Neural progenitor cell (in vitro differentiated cells): ENCODE data around the gene CACNA1E. TPM values are rescaled to one million over a fixed set of nuclear protein-coding genes. Genes with fewer than 3 reads are reported as not detected.

ENCODE experiments used
- DNase-seq: peaks from one replicate; pipeline ENCODE4 v3.0.0-alpha.2; 2016; ENCODE audit warnings: low spot score
- H2AFZ ChIP-seq: fragments of 200-600 bp; sonication (generic); replicated peaks from 2 replicates; pipeline ENCODE4 v1.6.1; 2016; ENCODE audit warnings: antibody characterized with exemption
- H3F3A ChIP-seq: fragments of 200-600 bp; sonication (generic); 2 replicates; pipeline ENCODE4 v1.6.1; 2016; ENCODE audit warnings: antibody characterized with exemption, low read depth
- H3K27ac ChIP-seq: fragments of 200-600 bp; sonication (generic); 2 replicates; pipeline ENCODE4 v1.5.1; 2016; ENCODE audit warnings: mild to moderate bottlenecking
- H3K27me3 ChIP-seq: fragments of 200-600 bp; sonication (generic); 2 replicates; pipeline ENCODE4 v1.6.1; 2016; ENCODE audit warnings: mild to moderate bottlenecking, moderate library complexity
- H3K36me3 ChIP-seq: fragments of 200-600 bp; sonication (generic); 2 replicates; pipeline ENCODE4 v1.5.1; 2016
- H3K4me1 ChIP-seq: fragments of 200-600 bp; sonication (generic); 2 replicates; pipeline ENCODE4 v1.6.1; 2016; ENCODE audit warnings: mixed run types
- H3K4me2 ChIP-seq: fragments of 200-600 bp; sonication (generic); 2 replicates; pipeline ENCODE4 v1.6.1; 2016
- H3K4me3 ChIP-seq: fragments of 200-600 bp; sonication (generic); 2 replicates; pipeline ENCODE4 v1.5.1; 2016
- H3K79me2 ChIP-seq: fragments of 200-600 bp; sonication (generic); 2 replicates; pipeline ENCODE4 v1.6.1; 2016; ENCODE audit warnings: low read depth
- H3K9ac ChIP-seq: fragments of 200-600 bp; sonication (generic); 2 replicates; pipeline ENCODE4 v1.6.1; 2016
- H3K9me3 ChIP-seq: fragments of 200-600 bp; sonication (generic); 2 replicates; pipeline ENCODE4 v1.5.1; 2016; ENCODE audit warnings: low read depth
- H4K20me1 ChIP-seq: fragments of 200-600 bp; sonication (generic); 2 replicates; pipeline ENCODE4 v1.6.1; 2016; ENCODE audit warnings: low read depth
- H3K27ac Mint-ChIP-seq: 3 replicates; pipeline ENCODE4 v1.8.0; 2021; ENCODE audit warnings: mixed read lengths
- H3K27me3 Mint-ChIP-seq: 2 replicates; pipeline ENCODE4 v1.8.0; 2022; ENCODE audit warnings: low read depth, mild to moderate bottlenecking, inconsistent platforms, moderate library complexity, mixed read lengths; ENCODE audit not compliant: insufficient read depth
- H3K36me3 Mint-ChIP-seq: 3 replicates; pipeline ENCODE4 v1.8.0; 2021; ENCODE audit warnings: mixed read lengths
- H3K4me1 Mint-ChIP-seq: 3 replicates; pipeline ENCODE4 v1.8.0; 2021; ENCODE audit warnings: mixed read lengths
- H3K4me3 Mint-ChIP-seq: 3 replicates; pipeline ENCODE4 v1.8.0; 2021; ENCODE audit warnings: mild to moderate bottlenecking, moderate library complexity, mixed read lengths
- H3K9me3 Mint-ChIP-seq: 3 replicates; pipeline ENCODE4 v1.8.0; 2020; ENCODE audit warnings: mixed read lengths
- CTCF ChIP-seq: fragments of 200-600 bp; sonication (generic); IDR thresholded peaks from 2 replicates; pipeline ENCODE4 v1.5.1; 2017; ENCODE audit warnings: antibody characterized with exemption, mild to moderate bottlenecking
- EZH2 ChIP-seq: fragments of 200-600 bp; sonication (generic); IDR thresholded peaks from 2 replicates; pipeline ENCODE4 v1.6.1; 2017; ENCODE audit warnings: antibody characterized with exemption, mild to moderate bottlenecking, moderate library complexity
- EZH2phosphoT487 ChIP-seq: fragments of 200-600 bp; sonication (generic); IDR thresholded peaks from 2 replicates; pipeline ENCODE4 v1.6.1; 2017; ENCODE audit warnings: antibody characterized with exemption
- total RNA-seq: library from RNA; depleted of rRNA; stranded (reverse); fragments of >200 nt; gene quantifications from 2 replicates; pipeline ENCODE4 v1.2.3, GENCODE V29; 2015; ENCODE audit warnings: low replicate concordance

Gene CACNA1E
- total RNA-seq, 1 donor from 2014 or later = 2.1 TPM

- Histone ChIP-seq H2AFZ (no peak overlapping the region), H3K4me2 (no peak overlapping the region), H3K79me2 (no peaks in the 10 kb centered on the region), H3K27ac (no peak overlapping the region), H3K9me3 (no peaks in the 10 kb centered on the region), H3K36me3 (no peaks in the 10 kb centered on the region), H3K27me3 (no peaks in the 10 kb centered on the region), H3F3A (no peaks in the 10 kb centered on the region), H4K20me1 (no peaks in the 10 kb centered on the region), H3K9ac (no peak overlapping the region), H3K4me1 (no peaks in the 10 kb centered on the region), H3K4me3 (no peak overlapping the region)
- Mint-ChIP-seq H3K4me3 (no peak overlapping the region), H3K9me3 (no peaks in the 10 kb centered on the region), H3K27ac (peak overlapping the region; percentile 62), H3K4me1 (peaks cover 7% of the 10 kb centered on the region), H3K36me3 (no peaks in the 10 kb centered on the region), H3K27me3 (peaks cover 3% of the 10 kb centered on the region)
- no peak for TF ChIP-seq EZH2phosphoT487
- no peak for TF ChIP-seq CTCF
- TF ChIP-seq EZH2 = no peak
- no peak for DNase-seq
Observed at GRCh38 chr1:181647314-181648035, 164.2 kb downstream of the CACNA1E start.

DNA sequence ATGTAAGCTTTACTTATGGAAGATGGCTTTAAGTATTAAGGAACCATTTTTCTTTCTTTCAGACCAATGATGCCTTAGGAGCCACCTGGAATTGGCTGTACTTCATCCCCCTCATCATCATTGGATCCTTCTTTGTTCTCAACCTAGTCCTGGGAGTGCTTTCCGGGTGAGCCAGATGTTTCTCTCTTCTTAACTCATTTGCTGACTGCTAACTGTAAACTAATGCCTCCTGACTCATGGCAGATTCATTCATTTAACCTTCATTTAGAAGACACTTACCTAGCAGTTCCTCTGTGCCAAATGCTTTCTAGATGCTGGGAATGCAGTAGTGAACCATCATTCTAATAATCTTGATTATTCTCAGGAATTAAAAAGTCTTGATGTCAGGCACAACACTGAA is 168.0 kb downstream of the CACNA1E start:
- no peaks in the 10 kb centered on the region for H4K20me1 ChIP-seq
- TF ChIP-seq CTCF (no peak), EZH2 (no peak), EZH2phosphoT487 (no peak)
- no peaks in the 10 kb centered on the region for H3K9me3 Mint-ChIP-seq
- H3K36me3 ChIP-seq = no peaks in the 10 kb centered on the region
- no peak overlapping the region for H3K4me2 ChIP-seq
- H3K9me3 ChIP-seq = no peaks in the 10 kb centered on the region
- H3K27ac ChIP-seq = no peak overlapping the region
- H3K79me2 ChIP-seq = no peaks in the 10 kb centered on the region
- no peak overlapping the region for H2AFZ ChIP-seq
- H3K27me3 Mint-ChIP-seq = peaks cover 3% of the 10 kb centered on the region
- no peak overlapping the region for H3K27ac Mint-ChIP-seq
- H3K9ac ChIP-seq = no peak overlapping the region
- no peak for DNase-seq
- H3F3A ChIP-seq = no peaks in the 10 kb centered on the region
- H3K4me3 ChIP-seq = no peak overlapping the region
- H3K36me3 Mint-ChIP-seq = no peaks in the 10 kb centered on the region
- H3K4me1 Mint-ChIP-seq = peaks cover 7% of the 10 kb centered on the region
- H3K27me3 ChIP-seq = no peaks in the 10 kb centered on the region
- H3K4me1 ChIP-seq = no peaks in the 10 kb centered on the region
- no peak overlapping the region for H3K4me3 Mint-ChIP-seq

DNA sequence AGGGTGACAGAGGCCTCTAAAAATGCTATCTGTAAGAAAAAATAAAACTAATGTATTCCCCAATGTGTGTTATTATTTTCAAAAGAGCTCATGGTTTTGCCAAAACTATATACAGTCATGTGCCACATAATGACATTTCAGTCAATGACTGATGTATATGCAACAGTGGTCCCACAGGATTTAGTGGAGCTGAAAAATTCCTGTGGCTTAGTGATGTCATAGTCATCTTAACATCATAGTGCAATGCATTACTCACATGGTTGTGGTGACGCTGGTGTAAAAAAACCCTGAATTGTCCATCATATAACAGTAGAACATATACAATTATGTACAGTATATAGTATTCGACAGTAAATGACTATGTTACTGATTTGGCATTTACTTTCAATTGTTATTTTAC is 172.4 kb downstream of the CACNA1E start:
- H3K4me3 ChIP-seq = no peak overlapping the region
- H3K4me3 Mint-ChIP-seq = no peak overlapping the region
- no peak overlapping the region for H3K4me2 ChIP-seq
- no peaks in the 10 kb centered on the region for H3K9me3 Mint-ChIP-seq
- H3F3A ChIP-seq = no peaks in the 10 kb centered on the region
- H4K20me1 ChIP-seq = no peaks in the 10 kb centered on the region
- no peaks in the 10 kb centered on the region for H3K36me3 Mint-ChIP-seq
- no peaks in the 10 kb centered on the region for H3K79me2 ChIP-seq
- H3K36me3 ChIP-seq = no peaks in the 10 kb centered on the region
- peaks cover 6% of the 10 kb centered on the region for H3K4me1 ChIP-seq
- H2AFZ ChIP-seq = no peak overlapping the region
- no peak overlapping the region for H3K27ac ChIP-seq
- H3K27me3 Mint-ChIP-seq = no peaks in the 10 kb centered on the region
- no peak overlapping the region for H3K9ac ChIP-seq
- no peaks in the 10 kb centered on the region for H3K9me3 ChIP-seq
- DNase-seq = no peak
- H3K27me3 ChIP-seq = no peaks in the 10 kb centered on the region
- peaks cover 12% of the 10 kb centered on the region for H3K4me1 Mint-ChIP-seq
- no peak overlapping the region for H3K27ac Mint-ChIP-seq
- TF ChIP-seq EZH2 (no peak), CTCF (no peak), EZH2phosphoT487 (no peak)
